ENCODE data around the gene CD300H. TPM values are rescaled to one million over a fixed set of nuclear protein-coding genes. Genes with fewer than 3 reads are reported as not detected.

CD300H gene
- total RNA-seq, 1 donor from 2014 or later = not detected

DNA sequence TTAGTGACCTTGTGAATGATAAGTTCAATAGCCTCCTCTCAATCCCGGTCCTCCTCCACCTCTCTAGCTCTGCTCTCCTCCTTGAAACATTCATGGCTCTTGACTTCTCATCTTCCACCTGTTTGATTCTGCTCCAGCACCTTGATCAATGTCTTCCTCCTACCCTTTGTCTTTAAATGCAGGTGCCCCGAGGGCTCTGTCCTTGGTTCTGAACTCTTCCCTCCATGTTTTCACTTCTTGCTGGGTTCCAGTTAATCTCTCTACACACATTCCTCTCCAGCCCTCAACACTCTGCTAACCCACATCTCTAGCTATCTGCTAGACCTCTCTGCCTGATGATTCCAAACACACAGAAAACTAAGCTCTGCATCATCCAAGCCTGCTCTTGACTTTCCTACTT, 42.8 kb upstream of the CD300H start:
- Histone ChIP-seq H3K4me3 (ENCODE audit: insufficient read depth, low read depth, low read length) (no peak overlapping the region), H3K27me3 (ENCODE audit: insufficient read depth, low read length) (peaks cover 3% of the 10 kb centered on the region), H3K4me2 (ENCODE audit: low read length) (no peak overlapping the region), H3K36me3 (ENCODE audit: insufficient read depth, low read length) (no peaks in the 10 kb centered on the region), H2AFZ (ENCODE audit: low read depth, low read length) (no peak overlapping the region), H3K9ac (ENCODE audit: low read length) (no peak overlapping the region), H3K79me2 (ENCODE audit: insufficient read depth, low read length) (no peaks in the 10 kb centered on the region), H3K4me1 (ENCODE audit: insufficient read depth, low read length) (no peaks in the 10 kb centered on the region), H3K27ac (ENCODE audit: low read depth, low read length) (no peak overlapping the region), H3K9me3 (ENCODE audit: insufficient read depth, low read depth, low read length) (no peaks in the 10 kb centered on the region), H4K20me1 (ENCODE audit: insufficient read depth, low read length) (no peaks in the 10 kb centered on the region)
- Mint-ChIP-seq H3K4me3 (ENCODE audit: unreplicated experiment) (no peak overlapping the region), H3K36me3 (ENCODE audit: low read depth, unreplicated experiment) (no peaks in the 10 kb centered on the region), H3K4me1 (ENCODE audit: low read depth, unreplicated experiment) (peaks cover 8% of the 10 kb centered on the region), H3K27ac (ENCODE audit: unreplicated experiment) (no peak overlapping the region), H3K9me3 (ENCODE audit: unreplicated experiment) (peaks cover 7% of the 10 kb centered on the region), H3K27me3 (ENCODE audit: low read depth, unreplicated experiment) (peaks cover 56% of the 10 kb centered on the region)
- FAIRE-seq = no peak
- TF ChIP-seq, protein P1, sequence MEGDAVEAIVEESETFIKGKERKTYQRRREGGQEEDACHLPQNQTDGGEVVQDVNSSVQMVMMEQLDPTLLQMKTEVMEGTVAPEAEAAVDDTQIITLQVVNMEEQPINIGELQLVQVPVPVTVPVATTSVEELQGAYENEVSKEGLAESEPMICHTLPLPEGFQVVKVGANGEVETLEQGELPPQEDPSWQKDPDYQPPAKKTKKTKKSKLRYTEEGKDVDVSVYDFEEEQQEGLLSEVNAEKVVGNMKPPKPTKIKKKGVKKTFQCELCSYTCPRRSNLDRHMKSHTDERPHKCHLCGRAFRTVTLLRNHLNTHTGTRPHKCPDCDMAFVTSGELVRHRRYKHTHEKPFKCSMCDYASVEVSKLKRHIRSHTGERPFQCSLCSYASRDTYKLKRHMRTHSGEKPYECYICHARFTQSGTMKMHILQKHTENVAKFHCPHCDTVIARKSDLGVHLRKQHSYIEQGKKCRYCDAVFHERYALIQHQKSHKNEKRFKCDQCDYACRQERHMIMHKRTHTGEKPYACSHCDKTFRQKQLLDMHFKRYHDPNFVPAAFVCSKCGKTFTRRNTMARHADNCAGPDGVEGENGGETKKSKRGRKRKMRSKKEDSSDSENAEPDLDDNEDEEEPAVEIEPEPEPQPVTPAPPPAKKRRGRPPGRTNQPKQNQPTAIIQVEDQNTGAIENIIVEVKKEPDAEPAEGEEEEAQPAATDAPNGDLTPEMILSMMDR (IDR thresholded peaks at IDR 0.05; ENCODE audit: insufficient read depth, low read depth, low read length) = no peak
- TF ChIP-seq EZH2 (IDR thresholded peaks at IDR 0.05; ENCODE audit: insufficient read depth, low read length) = no peak
- DNase-seq (ENCODE audit: low read depth) = no peak

GRCh38 chr17:74608511-74608910, 41.2 kb upstream of the CD300H start:
- FAIRE-seq (no peak), DNase-seq (ENCODE audit: low read depth) (no peak)
- H3K4me1 Mint-ChIP-seq (ENCODE audit: low read depth, unreplicated experiment) = peaks cover 10% of the 10 kb centered on the region
- peaks cover 7% of the 10 kb centered on the region for H3K9me3 Mint-ChIP-seq (ENCODE audit: unreplicated experiment)
- H3K79me2 ChIP-seq (ENCODE audit: insufficient read depth, low read length) = no peaks in the 10 kb centered on the region
- no peaks in the 10 kb centered on the region for H3K9me3 ChIP-seq (ENCODE audit: insufficient read depth, low read depth, low read length)
- peaks cover 50% of the 10 kb centered on the region for H3K27me3 Mint-ChIP-seq (ENCODE audit: low read depth, unreplicated experiment)
- no peak overlapping the region for H3K27ac Mint-ChIP-seq (ENCODE audit: unreplicated experiment)
- no peaks in the 10 kb centered on the region for H3K36me3 ChIP-seq (ENCODE audit: insufficient read depth, low read length)
- no peak overlapping the region for H3K4me3 Mint-ChIP-seq (ENCODE audit: unreplicated experiment)
- no peak overlapping the region for H3K27ac ChIP-seq (ENCODE audit: low read depth, low read length)
- H2AFZ ChIP-seq (ENCODE audit: low read depth, low read length) = no peak overlapping the region
- no peaks in the 10 kb centered on the region for H3K4me1 ChIP-seq (ENCODE audit: insufficient read depth, low read length)
- no peaks in the 10 kb centered on the region for H3K36me3 Mint-ChIP-seq (ENCODE audit: low read depth, unreplicated experiment)
- TF ChIP-seq EZH2 (IDR thresholded peaks at IDR 0.05; ENCODE audit: insufficient read depth, low read length) = no peak
- TF ChIP-seq, protein P1 (IDR thresholded peaks at IDR 0.05; ENCODE audit: insufficient read depth, low read depth, low read length) = no peak
- no peak overlapping the region for H3K4me2 ChIP-seq (ENCODE audit: low read length)
- H4K20me1 ChIP-seq (ENCODE audit: insufficient read depth, low read length) = no peaks in the 10 kb centered on the region
- no peak overlapping the region for H3K4me3 ChIP-seq (ENCODE audit: insufficient read depth, low read depth, low read length)
- H3K27me3 ChIP-seq (ENCODE audit: insufficient read depth, low read length) = peaks cover 5% of the 10 kb centered on the region
- no peak overlapping the region for H3K9ac ChIP-seq (ENCODE audit: low read length)

- Mint-ChIP-seq H3K27me3 (ENCODE audit: low read depth, unreplicated experiment) (peaks cover 52% of the 10 kb centered on the region), H3K27ac (ENCODE audit: unreplicated experiment) (no peak overlapping the region), H3K4me3 (ENCODE audit: unreplicated experiment) (no peak overlapping the region), H3K36me3 (ENCODE audit: low read depth, unreplicated experiment) (no peaks in the 10 kb centered on the region), H3K4me1 (ENCODE audit: low read depth, unreplicated experiment) (peaks cover 10% of the 10 kb centered on the region), H3K9me3 (ENCODE audit: unreplicated experiment) (peaks cover 7% of the 10 kb centered on the region)
- no peaks in the 10 kb centered on the region for H4K20me1 ChIP-seq (ENCODE audit: insufficient read depth, low read length)
- no peaks in the 10 kb centered on the region for H3K36me3 ChIP-seq (ENCODE audit: insufficient read depth, low read length)
- no peaks in the 10 kb centered on the region for H3K4me1 ChIP-seq (ENCODE audit: insufficient read depth, low read length)
- DNase-seq (ENCODE audit: low read depth) = no peak
- no peak overlapping the region for H2AFZ ChIP-seq (ENCODE audit: low read depth, low read length)
- no peak overlapping the region for H3K4me2 ChIP-seq (ENCODE audit: low read length)
- TF ChIP-seq, protein P1 (IDR thresholded peaks at IDR 0.05; ENCODE audit: insufficient read depth, low read depth, low read length) = no peak
- no peaks in the 10 kb centered on the region for H3K9me3 ChIP-seq (ENCODE audit: insufficient read depth, low read depth, low read length)
- H3K27ac ChIP-seq (ENCODE audit: low read depth, low read length) = no peak overlapping the region
- FAIRE-seq = no peak
- no peak overlapping the region for H3K4me3 ChIP-seq (ENCODE audit: insufficient read depth, low read depth, low read length)
- no peaks in the 10 kb centered on the region for H3K79me2 ChIP-seq (ENCODE audit: insufficient read depth, low read length)
- H3K9ac ChIP-seq (ENCODE audit: low read length) = no peak overlapping the region
- peaks cover 9% of the 10 kb centered on the region for H3K27me3 ChIP-seq (ENCODE audit: insufficient read depth, low read length)
Measured at GRCh38 chr17:74607221-74607620, 39.9 kb upstream of the CD300H start.
